Activated effector memory CD4-positive, alpha-beta T cell treated with Interleukin-2 at 50 U/mL for 16 hours (primary cell): ENCODE measurements around the gene SLC22A12.
"Not testable (repeated sequence)": the region's sequence is repeated elsewhere in the genome, so short reads cannot be mapped to it uniquely, and the experiment has no call there.

Experiments used
- DNase-seq: peaks from one replicate; pipeline ENCODE4 v3.0.0-alpha.2; 2020

Gene SLC22A12

DNA sequence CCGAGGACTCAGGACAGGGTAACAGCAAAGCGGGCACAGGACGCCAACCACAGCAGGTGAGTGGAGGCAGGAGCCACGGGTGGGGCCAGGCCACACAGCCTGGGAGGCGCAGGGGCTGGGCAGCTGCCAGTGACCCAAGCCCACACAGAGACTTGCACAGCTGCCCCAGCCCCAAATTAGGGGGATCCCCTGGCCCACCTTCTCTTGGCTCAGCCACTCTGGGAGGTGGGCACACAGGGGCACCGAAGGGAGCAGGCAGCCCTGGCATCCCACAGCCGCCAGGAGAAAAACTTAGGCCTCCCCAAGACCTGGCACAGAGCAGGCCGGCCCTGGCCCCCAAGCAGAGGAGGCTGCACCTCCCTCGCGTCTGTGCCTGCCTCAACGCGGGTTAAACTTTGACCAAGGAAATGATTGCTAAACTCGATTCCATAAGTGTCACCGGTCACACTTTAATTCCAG is at the start of gene SLC22A12:
Gene SLC22A12, plus strand, starts transcription at position 458 of the 459 bp plus-strand sequence. CDS start 337 bp downstream, outside the sequence.
- DNase-seq = no peak

DNA sequence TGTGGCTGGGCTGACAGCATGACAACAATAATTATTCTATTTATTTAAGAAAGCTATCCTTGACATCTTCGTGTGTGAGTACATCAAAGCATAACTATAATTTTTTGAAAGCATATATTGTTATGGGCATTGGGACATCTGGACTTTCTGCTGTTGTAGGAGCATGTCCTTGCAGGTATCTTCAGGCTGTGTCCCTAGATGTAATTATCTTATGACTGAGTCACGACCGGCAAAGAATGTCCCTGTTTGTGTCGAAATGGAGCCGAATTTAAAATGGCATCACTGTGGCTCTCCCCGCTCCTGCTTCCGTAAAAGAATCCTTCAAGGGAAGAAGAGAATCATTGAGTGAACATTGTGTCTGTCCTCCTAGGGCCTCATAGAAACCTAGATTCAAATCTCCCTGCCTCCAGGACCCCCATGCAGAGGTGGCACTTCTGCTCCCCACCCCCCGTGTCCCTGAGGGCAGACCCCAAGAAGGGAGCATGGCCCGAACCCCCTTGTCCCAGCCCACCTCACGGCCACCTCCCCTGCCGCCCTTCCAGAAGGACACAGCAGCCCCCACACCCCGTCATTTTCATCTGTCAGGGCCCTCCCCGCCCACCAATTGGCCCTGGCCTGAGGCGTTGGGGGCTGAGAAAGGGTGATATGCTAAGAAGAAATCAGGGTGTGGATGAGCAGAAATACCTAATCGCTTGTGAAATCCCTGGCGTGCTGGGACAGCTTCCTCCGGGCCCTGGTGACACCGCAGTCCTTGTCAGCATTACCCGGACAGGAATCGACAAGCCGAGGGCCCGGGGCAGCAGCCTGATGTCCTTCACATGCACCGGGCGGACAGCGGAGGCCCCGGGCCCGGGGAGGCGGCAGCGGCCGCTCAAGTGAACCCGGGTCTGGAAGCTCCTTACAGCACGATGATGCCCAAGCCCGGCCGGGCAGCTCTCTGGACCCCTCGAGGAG is 48.6 kb upstream of the SLC22A12 start:
- DNase-seq = no peak

DNA sequence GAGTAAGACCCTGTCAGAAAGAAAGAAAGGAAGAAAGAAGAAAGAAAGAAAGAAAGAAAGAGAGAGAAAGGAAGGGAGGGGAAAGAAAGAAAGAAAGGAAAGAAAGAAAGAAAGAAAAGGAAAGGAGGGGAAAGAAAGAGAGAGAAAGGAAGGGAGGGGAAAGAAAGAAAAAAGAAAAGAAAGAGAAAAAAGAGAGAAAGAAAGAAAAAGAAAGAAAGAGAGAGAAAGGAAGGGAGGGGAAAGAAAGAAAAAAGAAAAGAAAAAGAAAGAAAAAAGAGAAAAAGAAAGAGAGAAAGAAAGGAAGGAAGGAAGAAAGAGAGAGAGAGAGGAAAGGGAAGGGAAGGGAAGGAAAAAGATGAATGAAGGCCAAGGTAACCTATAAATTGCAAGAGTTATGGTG is 47.2 kb upstream of the SLC22A12 start:
- no peak for DNase-seq

- DNase-seq = no peak
Measured at GRCh38 chr11:64544616-64545296, 46.3 kb upstream of the SLC22A12 start.

DNA sequence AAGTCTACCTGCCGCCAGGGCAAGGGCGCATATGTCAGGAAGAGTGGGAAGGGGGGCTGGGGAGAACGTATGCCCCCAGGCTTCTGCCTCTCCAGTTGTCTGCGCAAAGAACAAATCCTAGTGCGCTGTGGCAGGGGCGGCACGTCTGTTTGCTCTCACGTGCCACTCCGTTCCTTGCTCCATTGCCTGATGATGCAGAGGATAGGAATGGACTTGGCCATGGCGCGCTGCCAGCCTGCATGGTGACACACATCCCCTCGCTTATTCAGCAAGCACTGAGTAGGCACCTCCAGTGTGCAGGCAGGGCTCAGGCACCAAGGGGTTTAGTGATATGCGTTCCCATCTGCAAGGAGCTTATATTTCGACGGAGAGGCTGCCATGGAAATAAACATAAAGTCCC is 45.4 kb upstream of the SLC22A12 start:
- DNase-seq = no peak

DNA sequence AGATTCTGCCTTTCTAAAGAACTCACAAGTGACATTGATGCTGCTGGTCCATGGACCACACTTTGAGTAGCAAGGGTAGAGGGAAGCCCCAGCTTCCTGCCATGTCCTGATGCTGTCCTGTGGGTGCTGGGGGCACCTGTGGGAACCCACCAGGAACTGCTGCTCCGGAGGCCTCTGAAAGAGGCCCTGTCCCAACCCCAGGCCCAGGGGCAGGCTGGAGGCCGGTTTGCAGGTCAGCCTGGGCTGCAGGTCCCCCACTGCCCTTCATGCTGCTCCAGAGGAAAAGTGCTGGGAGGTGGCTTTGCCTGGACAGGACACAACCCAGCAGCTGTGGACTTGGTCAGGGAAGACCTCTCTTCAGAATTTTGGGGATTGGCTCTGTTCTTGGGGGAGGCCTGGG is 44.8 kb upstream of the SLC22A12 start:
- DNase-seq = no peak

GRCh38 chr11:64546600-64546999 is 44.4 kb upstream of the SLC22A12 start:
- DNase-seq = no peak

- DNase-seq = no peak
Measured at GRCh38 chr11:64549969-64550368, 41.1 kb upstream of the SLC22A12 start.

DNA sequence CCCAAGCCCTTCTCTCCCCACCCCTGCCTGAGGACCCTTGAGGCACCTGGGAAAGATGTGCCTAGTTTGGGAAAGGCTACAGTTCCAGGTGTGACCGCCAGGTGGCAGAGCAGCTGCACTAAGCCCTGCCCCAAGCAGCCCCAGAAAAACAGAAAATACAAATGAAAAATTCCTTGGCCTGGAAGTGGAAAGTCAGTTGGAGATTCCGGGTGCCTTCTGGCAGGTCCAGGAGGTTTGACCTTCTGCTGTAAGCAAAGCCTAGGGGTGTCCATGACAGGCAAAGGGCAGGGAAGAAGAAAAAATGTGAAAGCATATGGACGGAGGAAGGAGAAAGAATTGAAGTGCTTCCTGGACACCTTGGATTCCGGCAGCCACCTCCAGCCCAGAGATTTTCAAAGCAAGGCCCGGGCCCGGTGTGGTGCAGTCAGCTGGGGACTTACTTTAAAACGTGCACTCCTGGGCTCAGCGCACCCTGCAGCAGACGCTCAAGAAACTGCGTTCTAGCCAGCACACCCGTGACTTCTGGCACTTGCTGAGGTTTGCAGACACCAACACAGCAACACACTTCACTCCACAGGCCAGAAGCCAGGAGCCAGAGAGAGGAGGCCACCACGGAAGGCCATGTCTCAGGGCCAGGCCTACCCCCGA is 37.3 kb upstream of the SLC22A12 start:
- peak; percentile 24 for DNase-seq

DNA sequence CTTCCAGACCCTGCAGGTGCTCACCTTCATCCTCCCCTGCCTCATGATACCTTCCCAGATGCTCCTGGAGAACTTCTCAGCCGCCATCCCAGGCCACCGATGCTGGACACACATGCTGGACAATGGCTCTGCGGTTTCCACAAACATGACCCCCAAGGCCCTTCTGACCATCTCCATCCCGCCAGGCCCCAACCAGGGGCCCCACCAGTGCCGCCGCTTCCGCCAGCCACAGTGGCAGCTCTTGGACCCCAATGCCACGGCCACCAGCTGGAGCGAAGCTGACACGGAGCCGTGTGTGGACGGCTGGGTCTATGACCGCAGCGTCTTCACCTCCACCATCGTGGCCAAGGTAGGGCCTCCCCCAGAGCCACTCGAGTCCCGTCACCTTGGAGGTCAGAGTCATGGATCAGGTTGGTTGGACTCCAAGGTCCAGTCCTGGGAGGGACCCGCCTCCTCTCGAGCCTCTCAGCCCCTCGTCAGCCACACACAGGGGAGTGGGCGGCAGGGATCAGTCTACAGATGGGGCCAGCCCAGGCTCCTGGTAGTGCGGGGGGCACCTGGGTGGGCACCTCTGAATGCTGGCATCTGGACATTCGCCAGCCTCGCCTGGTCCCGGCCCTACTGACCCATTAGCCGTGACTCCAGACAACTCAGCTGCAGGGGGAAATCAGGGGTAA is 34.8 kb upstream of the SLC22A12 start:
- DNase-seq = no peak

DNA sequence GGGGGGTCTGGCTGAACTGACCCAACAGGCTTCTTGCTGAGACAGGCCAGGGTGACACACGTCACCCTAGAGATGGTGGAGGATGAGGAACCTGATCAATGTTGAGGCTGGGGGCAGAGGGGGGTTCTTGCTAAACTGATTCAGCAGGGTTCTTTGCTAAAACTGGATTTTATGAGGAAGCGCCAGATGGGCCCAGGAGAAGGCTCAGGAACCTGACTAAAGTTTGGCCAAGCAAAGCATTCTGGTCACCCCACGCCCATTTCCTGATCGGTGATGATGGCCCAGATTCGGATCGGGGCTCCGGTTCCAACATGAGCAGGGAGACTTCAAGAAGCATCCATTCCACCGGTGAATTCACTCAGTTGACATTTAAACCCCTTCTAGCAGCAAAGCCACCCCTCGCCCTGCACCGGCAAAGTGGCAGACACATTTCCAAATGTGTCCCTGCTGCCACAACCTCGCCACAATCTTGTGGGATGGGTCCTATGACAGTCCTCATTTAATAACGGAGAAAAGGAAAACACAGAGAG is 34.2 kb upstream of the SLC22A12 start:
- no peak for DNase-seq

DNA sequence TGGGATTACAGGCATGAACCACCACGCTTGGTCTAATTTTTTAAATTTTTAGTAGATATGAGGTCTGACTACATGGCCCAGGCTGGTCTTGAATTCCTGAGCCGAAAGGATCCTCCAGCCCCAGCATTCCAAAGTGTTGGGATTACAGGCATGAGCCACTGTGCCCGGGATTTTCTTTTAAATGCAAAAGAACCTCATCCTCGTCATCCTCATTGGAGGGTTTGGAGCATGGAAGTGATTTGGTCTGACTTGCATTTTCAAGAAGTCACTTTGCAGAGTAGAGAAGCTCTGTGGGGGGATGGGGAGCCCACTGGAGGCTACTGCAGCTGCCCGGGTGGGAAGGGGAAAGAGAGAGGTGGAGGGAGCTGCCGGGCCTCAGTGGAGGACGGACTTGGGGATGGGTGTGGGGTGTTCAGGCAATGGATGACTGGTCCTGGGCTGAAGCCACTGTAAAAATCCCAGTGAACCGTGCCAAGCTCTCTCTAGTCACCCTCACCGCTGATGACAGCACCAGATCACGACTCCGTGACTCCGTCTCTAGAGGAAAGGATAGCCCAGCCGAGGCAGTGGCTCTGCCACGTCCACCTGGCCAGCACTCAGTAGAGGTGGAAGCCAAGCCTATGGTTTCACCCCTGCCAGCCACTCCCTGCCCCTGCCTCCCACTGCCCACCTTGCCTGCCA is 32.8 kb upstream of the SLC22A12 start:
- DNase-seq = no peak

- DNase-seq = no peak
Measured at GRCh38 chr11:64558869-64559268, 32.2 kb upstream of the SLC22A12 start.

- DNase-seq = no peak
Measured at GRCh38 chr11:64559351-64560138, 31.5 kb upstream of the SLC22A12 start.

DNA sequence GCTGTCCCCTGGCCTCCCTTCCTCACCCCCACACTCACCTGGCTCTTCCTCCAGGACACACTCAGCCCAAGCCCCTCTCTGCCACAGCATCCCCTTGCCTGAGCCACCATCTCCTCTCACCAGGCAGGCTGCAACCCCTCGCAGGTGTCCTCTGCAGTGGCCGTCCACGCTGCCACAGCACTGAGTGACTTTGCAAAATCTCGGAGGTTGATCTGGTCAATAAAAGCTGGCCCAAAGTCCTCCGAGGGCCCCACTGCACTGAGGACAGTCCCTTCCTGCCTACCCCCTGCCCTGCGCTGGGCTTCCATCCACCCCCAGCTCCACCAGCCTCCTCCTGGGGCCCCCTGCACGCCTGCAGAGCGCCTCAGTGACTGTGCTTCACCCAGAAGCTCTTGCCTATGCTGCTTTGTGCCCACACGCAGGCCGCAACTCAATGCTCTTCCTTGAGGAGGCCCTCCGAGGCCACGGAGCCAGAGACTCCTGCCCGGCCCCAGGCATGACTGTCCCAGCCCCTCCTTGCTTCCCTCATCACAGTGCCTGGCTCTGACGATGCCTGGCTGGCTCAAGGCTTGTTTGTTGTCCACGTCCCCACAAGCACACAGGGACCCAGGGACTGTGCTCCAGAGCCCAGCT is 30.8 kb upstream of the SLC22A12 start:
- no peak for DNase-seq

- DNase-seq = no peak
Measured at GRCh38 chr11:64560941-64561340, 30.1 kb upstream of the SLC22A12 start.

- not testable (repeated sequence) for DNase-seq
Measured at GRCh38 chr11:64561429-64561828, 29.6 kb upstream of the SLC22A12 start.

- no peak for DNase-seq
Measured at GRCh38 chr11:64561984-64562722, 28.9 kb upstream of the SLC22A12 start.

DNA sequence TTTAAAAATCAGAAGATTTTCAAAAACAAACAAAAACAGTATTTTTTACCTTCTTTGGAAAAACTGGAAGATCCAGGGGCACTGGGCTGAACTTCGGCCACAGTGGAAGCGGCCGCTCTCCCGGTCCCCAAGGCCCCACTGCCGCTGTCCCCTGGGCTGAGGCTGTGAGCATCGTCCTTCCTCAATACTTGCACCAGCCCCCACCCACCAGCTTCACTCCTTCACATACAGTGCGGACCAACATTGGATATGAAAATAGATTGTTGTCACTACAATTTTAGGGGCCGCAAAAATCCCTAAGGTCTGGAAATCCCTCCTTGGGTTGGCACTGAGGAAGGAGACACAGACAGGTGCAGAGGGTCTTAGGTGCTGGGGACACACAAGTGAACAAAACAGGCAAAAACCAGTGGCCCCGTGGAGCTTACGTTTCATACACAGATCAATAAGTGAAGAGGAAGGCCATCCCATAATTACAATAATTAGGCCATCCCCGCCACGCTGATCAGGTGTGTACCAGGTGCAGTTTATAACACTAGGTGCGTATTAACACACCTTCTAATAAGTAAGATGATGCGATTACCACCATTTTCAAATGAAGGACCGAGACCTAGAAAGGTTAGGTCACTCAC is 28.2 kb upstream of the SLC22A12 start:
- DNase-seq = no peak
